ENCODE results near the gene ZIC5.

The ZIC5 gene

GRCh38 chr13:99929866-99930265, 41.7 kb downstream of the ZIC5 start:
- DNase-seq: no peak

- no peak for DNase-seq
These were observed 45.4 kb downstream of the ZIC5 start for GRCh38 chr13:99926014-99926731.

GRCh38 chr13:99923877-99924582, 47.5 kb downstream of the ZIC5 start:
- DNase-seq: no peak

- DNase-seq: no peak
These were observed 48.7 kb downstream of the ZIC5 start for GRCh38 chr13:99922631-99923404.

- peak; percentile 61 for DNase-seq
These were observed 52.4 kb downstream of the ZIC5 start for GRCh38 chr13:99919132-99919531.

- DNase-seq: peak; percentile 54
These were observed 55.0 kb downstream of the ZIC5 start for GRCh38 chr13:99916366-99917103.

- DNase-seq: no peak
These were observed 58.4 kb downstream of the ZIC5 start for GRCh38 chr13:99913167-99913566.

Measured in NCI-H446 treated with DMSO at 0.1 percent for 48 hours (cell line).